ENCODE results near the gene YDJC. TPM values are rescaled to one million over a fixed set of nuclear protein-coding genes. Genes with fewer than 3 reads are reported as not detected.

YDJC gene
- total and polyA plus RNA-seq, 2 of the 4 experiments (the other 2 are of a cell fraction), result 8.1 to 23.6 TPM

DNA sequence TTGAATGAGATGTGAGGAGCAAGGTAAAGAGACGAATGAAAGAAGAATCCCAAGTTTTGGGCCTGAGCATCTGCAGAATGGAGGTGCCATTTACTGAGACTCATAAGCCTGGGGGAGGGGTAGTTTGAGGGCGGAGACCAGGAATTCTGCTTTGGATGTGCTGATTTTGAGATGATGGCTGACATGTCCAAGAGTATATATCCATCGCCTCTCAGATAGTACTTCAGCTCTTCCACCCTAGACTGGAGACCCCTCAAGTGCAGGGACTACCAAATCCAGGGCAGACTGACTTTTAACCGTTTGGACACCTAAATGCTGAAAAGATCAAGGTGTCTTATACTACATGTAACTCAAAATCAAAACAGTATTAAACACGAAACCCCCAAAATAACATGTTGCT lies 11.0 kb upstream of the YDJC start:
- Histone ChIP-seq H3K9me3 (ENCODE audit: control insufficient read depth, insufficient read depth, low read length) (no peaks in the 10 kb centered on the region), H3K36me3 (ENCODE audit: control insufficient read depth, insufficient read depth, low read length) (peaks cover 5% of the 10 kb centered on the region), H2BK120ac (ENCODE audit: low read depth, low read length) (no peak overlapping the region), H3K27ac (ENCODE audit: insufficient read depth, low read length) (no peak overlapping the region), H3K79me1 (ENCODE audit: low read depth in 1 of 2, low read length in 2 of 2) (peaks cover 6 to 18% of the 10 kb centered on the region in 2 experiments; a peak in 3 of 4 replicates), H3K23ac (ENCODE audit: low read depth, low read length) (no peak overlapping the region), H2AFZ (replicated peaks; ENCODE audit: low read length, poor library complexity) (no peak overlapping the region), H4K5ac (ENCODE audit: low read depth, low read length) (no peak overlapping the region), H4K91ac (ENCODE audit: insufficient read depth, low read depth, low read length) (no peak overlapping the region), H2BK20ac (ENCODE audit: low read depth, low read length) (no peak overlapping the region), H2BK5ac (ENCODE audit: low read depth, low read length, poor library complexity, severe bottlenecking) (no peak overlapping the region), H2AK5ac (ENCODE audit: low read depth, low read length) (no peak overlapping the region), H3K56ac (ENCODE audit: extremely low read depth, insufficient read depth, low read length) (no peak overlapping the region), H3K4ac (ENCODE audit: low read depth, low read length) (no peak overlapping the region), H3K9me1 (ENCODE audit: insufficient read depth, low read length) (peaks cover 5% of the 10 kb centered on the region), H3K18ac (ENCODE audit: low read depth, low read length) (no peak overlapping the region), H4K8ac (ENCODE audit: low read depth in 2 of 2, low read length in 2 of 2) (no peak overlapping the region), H3K14ac (replicated peaks; ENCODE audit: low read depth, low read length) (no peak overlapping the region), H2BK15ac (ENCODE audit: low read depth, low read length) (no peak overlapping the region), H3K4me3 (ENCODE audit: insufficient read depth, low read depth, low read length) (no peak overlapping the region), H3K4me1 (ENCODE audit: control insufficient read depth, insufficient read depth, low read length) (peaks cover 1% of the 10 kb centered on the region; the same call in 1 of the 2 replicates), H3K4me2 (ENCODE audit: low read depth, low read length) (no peak overlapping the region), H2AK9ac (replicated peaks; ENCODE audit: low read depth, low read length, poor library complexity) (no peak overlapping the region), H4K20me1 (ENCODE audit: insufficient read depth, low read length) (peaks cover 10% of the 10 kb centered on the region), H3K9ac (ENCODE audit: low read depth, low read length) (no peak overlapping the region), H3K27me3 (ENCODE audit: control insufficient read depth, insufficient read depth, low read length) (no peaks in the 10 kb centered on the region)
- no peak for ATAC-seq (ENCODE audit: low read depth)
- CTCF ChIA-PET, result interaction anchor here (3.1 kb wide), 1 partner anchor 11 kb away, joined by 28 read pairs; the partner anchor contains the start of gene YDJC
- in situ Hi-C loops (cut with MboI; ENCODE audit: low sequenced_read_pairs), result no loop called here
- no TSS peak for BruUV-seq (replicated peaks)
- no CpG with 5 or more reads among the region's 5 CpGs for WGBS, 2 experiments (ENCODE audit: extremely low coverage in 2 of 2, insufficient read length in 1 of 2)
- dilution Hi-C loops (cut with HindIII; ENCODE audit: low sequenced_read_pairs, unreplicated experiment), result no loop called here
- POLR2A ChIA-PET (ENCODE audit: unreplicated experiment), result interaction anchor here (0.5 kb wide), 1 partner anchor 65 kb away, joined by 7 read pairs; no protein-coding TSS in a partner anchor
- TF ChIP-seq FOS (IDR thresholded peaks at IDR 0.05; ENCODE audit: low read depth, low read length) (no peak), SMC3 (IDR thresholded peaks at IDR 0.05; ENCODE audit: low read depth, low read length) (no peak), CEBPB (IDR thresholded peaks at IDR 0.05; ENCODE audit: low read depth, low read length) (no peak), MXI1 (IDR thresholded peaks at IDR 0.05; ENCODE audit: borderline replicate concordance, low read depth, low read length) (no peak), CHD1 (IDR thresholded peaks at IDR 0.05; ENCODE audit: low read depth, low read length) (no peak)
- DNase-seq, result no peak
- intact Hi-C loops (cut with micrococcal nuclease), result loop anchor here (1.0 kb wide), 1 partner anchor 11 kb away; the partner anchor contains the start of gene YDJC

Measured in IMR-90 (cell line).